ENCODE data around the gene CDK14.

CDK14 gene

GRCh38 chr7:90833443-90833842 is 237.3 kb downstream of the CDK14 start:
- no peak overlapping the region for H3K4me2 ChIP-seq
- H3K4me1 ChIP-seq = no peaks in the 10 kb centered on the region
- peaks cover 38 to 61% (median 48%) of the 10 kb centered on the region in 11 experiments for H3K9me3 ChIP-seq (replicated peaks in 1 of 11)
- H4K20me1 ChIP-seq = no peaks in the 10 kb centered on the region
- no peak for TF ChIP-seq Cebpa-rat (IDR thresholded peaks at IDR 0.05)
- H3K36me3 ChIP-seq = peaks cover 17 to 56% (median 43%) of the 10 kb centered on the region in 11 experiments
- H3K27me3 ChIP-seq = no peaks in the 10 kb centered on the region
- H3K27ac ChIP-seq = no peak overlapping the region
- no peak overlapping the region for H3K4me3 ChIP-seq
- no peak overlapping the region for H3K9ac ChIP-seq

- no peaks in the 10 kb centered on the region for H3K4me1 ChIP-seq
- H3K9ac ChIP-seq = no peak overlapping the region
- no peak overlapping the region for H3K4me3 ChIP-seq
- H3K27me3 ChIP-seq = no peaks in the 10 kb centered on the region
- no peak overlapping the region for H3K27ac ChIP-seq
- no peak overlapping the region for H3K4me2 ChIP-seq
- TF ChIP-seq Cebpa-rat (IDR thresholded peaks at IDR 0.05) = no peak
- peaks cover 39 to 59% (median 45%) of the 10 kb centered on the region in 11 experiments for H3K9me3 ChIP-seq (replicated peaks in 1 of 11)
- H3K36me3 ChIP-seq = peaks cover 6 to 48% (median 39%) of the 10 kb centered on the region in 11 experiments; a peak in 21 of 22 replicates
- no peaks in the 10 kb centered on the region for H4K20me1 ChIP-seq
Observed at GRCh38 chr7:90834771-90835170, 238.7 kb downstream of the CDK14 start.

DNA sequence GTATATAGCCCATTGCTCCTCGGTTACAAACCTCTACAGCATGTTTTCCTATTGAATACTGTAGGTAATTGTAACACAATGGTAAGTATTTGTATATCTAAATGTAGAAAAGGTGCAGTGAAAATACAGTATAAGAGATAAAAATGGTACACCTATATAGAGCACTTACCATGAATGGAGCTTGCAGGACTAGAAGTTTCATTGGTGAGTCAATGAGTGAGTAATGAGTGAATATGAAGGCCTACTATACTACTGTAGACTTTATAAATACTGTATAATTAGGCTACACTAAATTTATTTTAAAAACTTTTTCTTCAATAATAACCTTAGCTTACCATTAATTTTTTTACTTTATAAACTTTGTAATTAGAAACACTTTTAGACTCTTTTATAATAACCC is 239.7 kb downstream of the CDK14 start:
- Histone ChIP-seq H3K27me3 (no peaks in the 10 kb centered on the region), H3K27ac (no peak overlapping the region), H3K36me3 (peaks cover 5 to 39% (median 32%) of the 10 kb centered on the region in 11 experiments; a peak in 21 of 22 replicates), H4K20me1 (no peaks in the 10 kb centered on the region), H3K4me1 (no peaks in the 10 kb centered on the region), H3K4me2 (no peak overlapping the region), H3K4me3 (no peak overlapping the region), H3K9ac (no peak overlapping the region), H3K9me3 (replicated peaks in 1 of 11) (peaks cover 32 to 49% (median 38%) of the 10 kb centered on the region in 11 experiments)
- TF ChIP-seq Cebpa-rat (IDR thresholded peaks at IDR 0.05) = no peak

DNA sequence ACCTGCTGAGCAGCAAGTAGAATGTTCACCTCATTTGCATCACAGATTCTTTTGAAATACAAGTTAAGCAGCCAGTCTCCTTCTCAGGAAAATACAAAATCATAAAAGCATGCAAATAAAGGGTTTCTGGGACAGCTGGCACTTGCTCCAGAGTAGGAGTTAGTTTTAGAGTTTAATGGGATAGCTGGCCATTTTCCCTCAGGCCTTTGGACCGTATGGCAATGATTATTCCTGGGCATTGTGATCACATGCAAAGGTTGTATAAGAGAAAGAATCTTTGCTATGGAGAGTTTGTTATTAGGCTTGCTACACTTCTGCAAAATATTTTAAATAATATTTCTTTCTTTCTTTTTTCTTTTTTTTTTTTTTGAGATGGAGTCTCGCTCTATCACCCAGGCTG is 240.8 kb downstream of the CDK14 start:
- H3K27ac ChIP-seq = no peak overlapping the region
- peaks cover 32 to 49% (median 36%) of the 10 kb centered on the region in 11 experiments for H3K9me3 ChIP-seq (replicated peaks in 1 of 11)
- no peak for TF ChIP-seq Cebpa-rat (IDR thresholded peaks at IDR 0.05)
- no peak overlapping the region for H3K9ac ChIP-seq
- peaks cover 5 to 39% (median 27%) of the 10 kb centered on the region in 11 experiments; a peak in 21 of 22 replicates for H3K36me3 ChIP-seq
- H3K4me1 ChIP-seq = no peaks in the 10 kb centered on the region
- no peaks in the 10 kb centered on the region for H3K27me3 ChIP-seq
- no peaks in the 10 kb centered on the region for H4K20me1 ChIP-seq
- H3K4me3 ChIP-seq = no peak overlapping the region
- no peak overlapping the region for H3K4me2 ChIP-seq

GRCh38 chr7:90838799-90839198 is 242.7 kb downstream of the CDK14 start:
- no peak overlapping the region for H3K27ac ChIP-seq
- peaks cover 5 to 39% (median 27%) of the 10 kb centered on the region in 11 experiments; a peak in 21 of 22 replicates for H3K36me3 ChIP-seq
- H3K27me3 ChIP-seq = no peaks in the 10 kb centered on the region
- no peak overlapping the region for H3K4me2 ChIP-seq
- no peak overlapping the region for H3K4me3 ChIP-seq
- H4K20me1 ChIP-seq = no peaks in the 10 kb centered on the region
- H3K4me1 ChIP-seq = no peaks in the 10 kb centered on the region
- H3K9me3 ChIP-seq (replicated peaks in 1 of 11) = peaks cover 32 to 44% (median 36%) of the 10 kb centered on the region in 11 experiments
- TF ChIP-seq Cebpa-rat (IDR thresholded peaks at IDR 0.05) = no peak
- H3K9ac ChIP-seq = no peak overlapping the region

DNA sequence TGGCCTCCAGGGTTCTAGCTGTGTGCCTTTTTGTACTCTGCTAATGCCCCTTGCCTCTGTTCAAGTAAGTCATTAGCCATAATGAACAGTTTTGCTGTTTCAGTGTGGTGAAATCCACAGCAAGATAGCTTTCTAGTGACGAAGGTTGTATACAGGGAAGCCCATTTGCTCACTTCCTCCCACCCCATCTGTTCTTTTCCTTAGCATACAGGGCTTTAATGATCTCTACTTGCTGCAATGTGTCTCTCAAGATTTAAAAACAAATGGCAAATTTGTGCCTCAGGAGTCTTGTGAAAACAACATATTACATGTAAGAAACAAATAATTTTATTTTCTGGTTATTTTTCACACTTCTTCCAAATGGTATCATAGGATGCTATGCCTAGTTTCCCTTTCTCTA is 243.2 kb downstream of the CDK14 start:
- H3K27ac ChIP-seq = no peak overlapping the region
- no peaks in the 10 kb centered on the region for H4K20me1 ChIP-seq
- peaks cover 5 to 39% (median 27%) of the 10 kb centered on the region in 11 experiments; a peak in 21 of 22 replicates for H3K36me3 ChIP-seq
- H3K9me3 ChIP-seq (replicated peaks in 1 of 11) = peaks cover 32 to 44% (median 36%) of the 10 kb centered on the region in 11 experiments
- TF ChIP-seq Cebpa-rat (IDR thresholded peaks at IDR 0.05) = no peak
- no peak overlapping the region for H3K9ac ChIP-seq
- H3K4me3 ChIP-seq = no peak overlapping the region
- no peaks in the 10 kb centered on the region for H3K27me3 ChIP-seq
- H3K4me1 ChIP-seq = no peaks in the 10 kb centered on the region
- H3K4me2 ChIP-seq = no peak overlapping the region

DNA sequence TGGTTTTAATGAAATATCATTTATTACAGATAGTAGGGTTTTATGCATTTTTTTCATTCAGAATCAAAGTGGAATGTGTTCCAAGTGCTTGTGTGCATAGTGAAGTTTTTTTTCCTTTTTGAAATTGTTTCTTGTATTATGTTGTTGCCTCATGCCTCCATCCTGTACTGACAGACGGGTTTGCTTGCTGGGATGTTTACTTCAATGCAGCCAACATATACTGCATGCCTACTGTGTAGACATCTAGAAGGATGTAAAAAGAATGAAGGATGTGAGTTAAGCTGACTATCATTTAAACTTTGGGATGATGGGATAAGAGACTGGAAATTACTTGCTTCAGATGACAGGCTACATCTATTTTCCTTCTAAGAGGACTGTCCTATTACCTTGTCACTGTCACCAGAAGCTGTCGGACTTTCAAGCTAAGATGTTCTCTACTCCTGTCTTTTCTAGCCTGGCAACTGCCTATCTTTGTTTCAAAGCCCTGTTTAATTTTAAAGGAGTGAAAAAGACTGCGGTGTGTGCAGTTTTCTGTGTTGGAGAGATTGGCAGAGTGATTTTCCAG is 243.7 kb downstream of the CDK14 start:
- H3K9me3 ChIP-seq (replicated peaks in 1 of 11) = peaks cover 32 to 44% (median 36%) of the 10 kb centered on the region in 11 experiments
- H3K4me1 ChIP-seq = no peaks in the 10 kb centered on the region
- TF ChIP-seq Cebpa-rat (IDR thresholded peaks at IDR 0.05) = no peak
- no peak overlapping the region for H3K27ac ChIP-seq
- H3K4me3 ChIP-seq = no peak overlapping the region
- peaks cover 5 to 37% (median 27%) of the 10 kb centered on the region in 11 experiments; a peak in 21 of 22 replicates for H3K36me3 ChIP-seq
- no peak overlapping the region for H3K9ac ChIP-seq
- no peaks in the 10 kb centered on the region for H3K27me3 ChIP-seq
- H3K4me2 ChIP-seq = no peak overlapping the region
- no peaks in the 10 kb centered on the region for H4K20me1 ChIP-seq

- Histone ChIP-seq H3K9me3 (replicated peaks in 1 of 11) (peaks cover 25 to 32% (median 27%) of the 10 kb centered on the region in 11 experiments), H3K4me2 (no peak overlapping the region), H3K27ac (no peak overlapping the region), H3K9ac (no peak overlapping the region), H3K4me3 (no peak overlapping the region), H3K4me1 (peaks cover 0 to 6% (median 0%) of the 10 kb centered on the region in 10 experiments; a peak in 1 of 20 replicates), H3K36me3 (peaks cover 5 to 27% (median 21%) of the 10 kb centered on the region in 11 experiments; a peak in 21 of 22 replicates), H4K20me1 (no peaks in the 10 kb centered on the region), H3K27me3 (no peaks in the 10 kb centered on the region)
- TF ChIP-seq Cebpa-rat (IDR thresholded peaks at IDR 0.05) = no peak
Observed at GRCh38 chr7:90841759-90842429, 245.8 kb downstream of the CDK14 start.

DNA sequence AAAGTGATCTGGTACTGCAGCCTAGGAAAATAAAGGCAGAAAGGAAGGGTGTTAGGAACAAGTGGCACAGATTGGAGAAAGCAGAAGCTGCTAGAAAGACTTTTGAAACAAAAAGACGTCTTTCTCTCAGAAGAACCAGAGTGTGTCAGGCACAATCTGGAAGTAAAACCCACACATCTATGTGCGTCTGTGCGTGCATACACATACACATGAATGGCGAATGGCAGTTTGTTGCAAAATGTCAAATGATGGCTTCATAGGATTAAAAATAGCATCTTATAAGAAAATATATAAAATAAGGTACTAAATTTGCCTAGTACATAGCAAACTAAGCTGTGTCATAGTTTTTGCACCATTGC is 246.3 kb downstream of the CDK14 start:
- H3K4me1 ChIP-seq = peaks cover 0 to 6% (median 0%) of the 10 kb centered on the region in 10 experiments; a peak in 1 of 20 replicates
- no peak overlapping the region for H3K4me2 ChIP-seq
- no peak overlapping the region for H3K27ac ChIP-seq
- H3K4me3 ChIP-seq = no peak overlapping the region
- peaks cover 4 to 22% (median 16%) of the 10 kb centered on the region in 11 experiments; a peak in 20 of 22 replicates for H3K36me3 ChIP-seq
- no peak for TF ChIP-seq Cebpa-rat (IDR thresholded peaks at IDR 0.05)
- H3K9ac ChIP-seq = no peak overlapping the region
- H3K27me3 ChIP-seq = no peaks in the 10 kb centered on the region
- H3K9me3 ChIP-seq (replicated peaks in 1 of 11) = peaks cover 20 to 27% (median 21%) of the 10 kb centered on the region in 11 experiments
- H4K20me1 ChIP-seq = no peaks in the 10 kb centered on the region

All from BLaER1 treated with 17β-estradiol and CSF1 and Interleukin-3, amounts not matched to agents 10 nM and 100 nM (cell line).